Dendritic cell treated with granulocyte-macrophage colony-stimulating factor and Interleukin-4, amounts not matched to agents 40 ng/mL and 50 ng/mL, for 4 days (primary cell): ENCODE measurements around the gene UBAP2.

ENCODE experiments used
- H3K27ac Mint-ChIP-seq: one replicate; pipeline ENCODE4 v1.8.0; 2022; ENCODE audit warnings: mild to moderate bottlenecking, mixed read lengths
- H3K27me3 Mint-ChIP-seq: one replicate; pipeline ENCODE4 v1.8.0; 2022; ENCODE audit warnings: mild to moderate bottlenecking, mixed read lengths
- H3K36me3 Mint-ChIP-seq: one replicate; pipeline ENCODE4 v1.8.0; 2022; ENCODE audit warnings: low read depth, mixed read lengths
- H3K4me1 Mint-ChIP-seq: one replicate; pipeline ENCODE4 v1.8.0; 2022; ENCODE audit warnings: low read depth, mixed read lengths
- H3K4me3 Mint-ChIP-seq: one replicate; pipeline ENCODE4 v1.8.0; 2022; ENCODE audit warnings: mild to moderate bottlenecking, moderate library complexity, mixed read lengths
- H3K9me3 Mint-ChIP-seq: one replicate; pipeline ENCODE4 v1.8.0; 2022; ENCODE audit warnings: mixed read lengths
- intact Hi-C: fragments of 100-400 bp; cut with micrococcal nuclease; formaldehyde crosslinking; loops from one replicate; pipeline ENCODE4 v1.15.0; 2022

The UBAP2 gene

GRCh38 chr9:33880211-33881089 lies 168.2 kb downstream of the UBAP2 start:
- H3K4me3 Mint-ChIP-seq, result no peak overlapping the region
- H3K27me3 Mint-ChIP-seq, result no peaks in the 10 kb centered on the region
- H3K4me1 Mint-ChIP-seq, result peaks cover 32% of the 10 kb centered on the region
- no peaks in the 10 kb centered on the region for H3K36me3 Mint-ChIP-seq
- H3K27ac Mint-ChIP-seq, result peak overlapping the region; percentile 78
- no peaks in the 10 kb centered on the region for H3K9me3 Mint-ChIP-seq
- intact Hi-C loops, result no loop called here

- intact Hi-C loops, result no loop called here
- Mint-ChIP-seq H3K9me3 (no peaks in the 10 kb centered on the region), H3K27ac (peak overlapping the region; percentile 40), H3K27me3 (no peaks in the 10 kb centered on the region), H3K4me3 (no peak overlapping the region), H3K4me1 (peaks cover 32% of the 10 kb centered on the region), H3K36me3 (no peaks in the 10 kb centered on the region)
Measured at GRCh38 chr9:33878691-33879366, 169.9 kb downstream of the UBAP2 start.

- no peaks in the 10 kb centered on the region for H3K27me3 Mint-ChIP-seq
- H3K27ac Mint-ChIP-seq, result peak overlapping the region; percentile 40
- intact Hi-C loops, result no loop called here
- H3K36me3 Mint-ChIP-seq, result no peaks in the 10 kb centered on the region
- H3K4me1 Mint-ChIP-seq, result peaks cover 32% of the 10 kb centered on the region
- H3K9me3 Mint-ChIP-seq, result no peaks in the 10 kb centered on the region
- H3K4me3 Mint-ChIP-seq, result no peak overlapping the region
Measured at GRCh38 chr9:33877727-33878489, 170.8 kb downstream of the UBAP2 start.
